K562 (cell line): ENCODE data around the gene USP20. TPM values are rescaled to one million over a fixed set of nuclear protein-coding genes. Genes with fewer than 3 reads are reported as not detected.
A peak's percentile ranks its signal among the peaks of the same experiment; 100 is the strongest.

Experiments
- ARID4B ChIP-seq: sonication (generic); formaldehyde crosslinking; IDR thresholded peaks from 2 replicates; pipeline ENCODE4 v1.8.0; 2022; ENCODE audit warnings: mild to moderate bottlenecking, missing genetic modification reagents
- BRF1 ChIP-seq: IDR thresholded peaks from 3 replicates; pipeline ENCODE4 v1.6.1; 2011; ENCODE audit warnings: borderline replicate concordance, mild to moderate bottlenecking; ENCODE audit not compliant: insufficient read length; ENCODE audit errors: extremely low read depth
- ETV1 ChIP-seq: fragments of 450-650 bp; conservative IDR thresholded peaks from 2 replicates; pipeline ENCODE4 v1.6.1; 2016; ENCODE audit warnings: missing genetic modification characterization, control low read depth, low read depth, missing compliant biosample characterization
- FOXJ2 ChIP-seq: fragments of 200-800 bp; sonication (Bioruptor generic); IDR thresholded peaks from 2 replicates; pipeline ENCODE4 v1.6.1; 2016; ENCODE audit warnings: missing genetic modification characterization, missing compliant biosample characterization
- HMGN3 ChIP-seq: IDR thresholded peaks from 2 replicates; pipeline ENCODE4 v1.6.1; 2011; ENCODE audit warnings: borderline replicate concordance, low read depth, mild to moderate bottlenecking, mixed read lengths, low read length; ENCODE audit not compliant: insufficient read length; ENCODE audit errors: extremely low read depth
- HSF4 ChIP-seq: fragments of 250-450 bp; sonication (Bioruptor Pico); IDR thresholded peaks from 2 replicates; pipeline ENCODE4 v2.1.2; 2022; ENCODE audit warnings: mild to moderate bottlenecking, moderate library complexity, borderline replicate concordance
- MNT ChIP-seq, 2 experiments: fragments of 450-650 bp; conservative IDR thresholded peaks; 2 replicates each; pipeline ENCODE4 v1.6.1; 2017; ENCODE audit warnings: mild to moderate bottlenecking in 2 of 2, moderate library complexity in 2 of 2
- SMC3 ChIP-seq: conservative IDR thresholded peaks from 2 replicates; pipeline ENCODE4 v1.6.1; 2011; ENCODE audit warnings: low read depth, low read length, improper control_type of control experiment; ENCODE audit not compliant: insufficient read depth
- TBP ChIP-seq: optimal IDR thresholded peaks from 2 replicates; pipeline ENCODE3; 2011; ENCODE audit warnings: low read depth, low read length, improper control_type of control experiment
- TGIF2 ChIP-seq: sonication (generic); formaldehyde crosslinking; IDR thresholded peaks from 2 replicates; pipeline ENCODE4 v1.8.1; 2022; ENCODE audit warnings: mild to moderate bottlenecking, missing genetic modification reagents, moderate library complexity
- XRCC5 ChIP-seq: fragments of 200-400 bp; formaldehyde crosslinking; IDR thresholded peaks from 2 replicates; pipeline ENCODE4 v1.6.1; 2017; ENCODE audit warnings: low read depth, mild to moderate bottlenecking, low read length
- ZNF212 ChIP-seq: fragments of 450-650 bp; formaldehyde crosslinking; IDR thresholded peaks from 2 replicates; pipeline ENCODE4 v1.4.0; 2020; ENCODE audit warnings: mild to moderate bottlenecking
- polyA plus RNA-seq, 8 experiments: library from polyadenylated mRNA; depleted of rRNA in 4 of 8; stranded (reverse) in 5 of 8; unstranded in 3 of 8; fragments of >200 nt; fragmentation: Nextera tagmentation in 2 of 8; fragmentation: Illumina TruSeq in 1 of 8; extraction: Ambion mirVana in 2 of 8; extraction: Trizol in 1 of 8; gene quantifications; 2 replicates each; pipeline versions ENCODE4 v1.2.1 to v1.2.3, GENCODE V29; 2011 to 2014; ENCODE audit warnings: inconsistent platforms in 1 of 8, missing spikeins in 1 of 8
- total RNA-seq, 7 experiments: library from RNA; depleted of rRNA in 6 of 7; stranded (reverse); fragments of >200 nt in 6 of 7; fragmentation: Illumina TruSeq in 2 of 7; extraction: Trizol in 2 of 7; gene quantifications; 2 replicates each; pipeline versions ENCODE4 v1.2.1 to v1.2.3, GENCODE V29; 2011 to 2021; ENCODE audit warnings: low replicate concordance in 1 of 7
- TF ChIP-seq, protein P1 (sequence below), 2 experiments: IDR thresholded peaks; 2 replicates each; pipeline ENCODE4 v1.6.1; 2012; ENCODE audit warnings: improper control_type of control experiment in 2 of 2, low read depth in 2 of 2, low read length in 2 of 2, borderline replicate concordance in 1 of 2
- TF ChIP-seq, protein P2 (sequence below): fragments of 450-650 bp; IDR thresholded peaks from 2 replicates; pipeline ENCODE4 v1.6.1; 2016

Gene USP20
- total and polyA plus RNA-seq, 9 of the 15 experiments (the other 6 are each of a cell fraction or from before 2014, with no cell fraction given) = 1.9 to 136 (median 49.1) TPM

- TF ChIP-seq FOXJ2 (tag) (no peak), ZNF212 (CRISPR knock-in tag) (peak; percentile 27; the same call in 1 of the 2 replicates), ETV1 (tag) (peak; percentile 25; the same call in 1 of the 2 replicates), ARID4B (CRISPR knock-in tag) (no peak), TGIF2 (CRISPR knock-in tag) (no peak), TBP (peak; percentile 79), BRF1 (no peak), HSF4 (CRISPR knock-in tag) (no peak), SMC3 (no peak), MNT (conservative IDR thresholded peaks at IDR 0.05) (no peak), HMGN3 (peak; percentile 96), XRCC5 (no peak)
- TF ChIP-seq, protein P1, sequence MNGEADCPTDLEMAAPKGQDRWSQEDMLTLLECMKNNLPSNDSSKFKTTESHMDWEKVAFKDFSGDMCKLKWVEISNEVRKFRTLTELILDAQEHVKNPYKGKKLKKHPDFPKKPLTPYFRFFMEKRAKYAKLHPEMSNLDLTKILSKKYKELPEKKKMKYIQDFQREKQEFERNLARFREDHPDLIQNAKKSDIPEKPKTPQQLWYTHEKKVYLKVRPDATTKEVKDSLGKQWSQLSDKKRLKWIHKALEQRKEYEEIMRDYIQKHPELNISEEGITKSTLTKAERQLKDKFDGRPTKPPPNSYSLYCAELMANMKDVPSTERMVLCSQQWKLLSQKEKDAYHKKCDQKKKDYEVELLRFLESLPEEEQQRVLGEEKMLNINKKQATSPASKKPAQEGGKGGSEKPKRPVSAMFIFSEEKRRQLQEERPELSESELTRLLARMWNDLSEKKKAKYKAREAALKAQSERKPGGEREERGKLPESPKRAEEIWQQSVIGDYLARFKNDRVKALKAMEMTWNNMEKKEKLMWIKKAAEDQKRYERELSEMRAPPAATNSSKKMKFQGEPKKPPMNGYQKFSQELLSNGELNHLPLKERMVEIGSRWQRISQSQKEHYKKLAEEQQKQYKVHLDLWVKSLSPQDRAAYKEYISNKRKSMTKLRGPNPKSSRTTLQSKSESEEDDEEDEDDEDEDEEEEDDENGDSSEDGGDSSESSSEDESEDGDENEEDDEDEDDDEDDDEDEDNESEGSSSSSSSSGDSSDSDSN (IDR thresholded peaks at IDR 0.05; ENCODE audit: borderline replicate concordance in 1 of 2, low read depth in 2 of 2, low read length in 2 of 2) = peak in 1 of 2 experiments; percentile 70; a peak in 1 of 4 replicates
- TF ChIP-seq, protein P2, sequence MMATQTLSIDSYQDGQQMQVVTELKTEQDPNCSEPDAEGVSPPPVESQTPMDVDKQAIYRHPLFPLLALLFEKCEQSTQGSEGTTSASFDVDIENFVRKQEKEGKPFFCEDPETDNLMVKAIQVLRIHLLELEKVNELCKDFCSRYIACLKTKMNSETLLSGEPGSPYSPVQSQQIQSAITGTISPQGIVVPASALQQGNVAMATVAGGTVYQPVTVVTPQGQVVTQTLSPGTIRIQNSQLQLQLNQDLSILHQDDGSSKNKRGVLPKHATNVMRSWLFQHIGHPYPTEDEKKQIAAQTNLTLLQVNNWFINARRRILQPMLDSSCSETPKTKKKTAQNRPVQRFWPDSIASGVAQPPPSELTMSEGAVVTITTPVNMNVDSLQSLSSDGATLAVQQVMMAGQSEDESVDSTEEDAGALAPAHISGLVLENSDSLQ = peak; percentile 99
These were observed at the start of gene USP20, which contains the start of gene C9orf78 (continued) for GRCh38 chr9:129835128-129835859.
